ENCODE results near the gene NUDT22.
"Not testable (repeated sequence)": the region's sequence is repeated elsewhere in the genome, so short reads cannot be mapped to it uniquely, and the experiment has no call there.

Gene NUDT22

DNA sequence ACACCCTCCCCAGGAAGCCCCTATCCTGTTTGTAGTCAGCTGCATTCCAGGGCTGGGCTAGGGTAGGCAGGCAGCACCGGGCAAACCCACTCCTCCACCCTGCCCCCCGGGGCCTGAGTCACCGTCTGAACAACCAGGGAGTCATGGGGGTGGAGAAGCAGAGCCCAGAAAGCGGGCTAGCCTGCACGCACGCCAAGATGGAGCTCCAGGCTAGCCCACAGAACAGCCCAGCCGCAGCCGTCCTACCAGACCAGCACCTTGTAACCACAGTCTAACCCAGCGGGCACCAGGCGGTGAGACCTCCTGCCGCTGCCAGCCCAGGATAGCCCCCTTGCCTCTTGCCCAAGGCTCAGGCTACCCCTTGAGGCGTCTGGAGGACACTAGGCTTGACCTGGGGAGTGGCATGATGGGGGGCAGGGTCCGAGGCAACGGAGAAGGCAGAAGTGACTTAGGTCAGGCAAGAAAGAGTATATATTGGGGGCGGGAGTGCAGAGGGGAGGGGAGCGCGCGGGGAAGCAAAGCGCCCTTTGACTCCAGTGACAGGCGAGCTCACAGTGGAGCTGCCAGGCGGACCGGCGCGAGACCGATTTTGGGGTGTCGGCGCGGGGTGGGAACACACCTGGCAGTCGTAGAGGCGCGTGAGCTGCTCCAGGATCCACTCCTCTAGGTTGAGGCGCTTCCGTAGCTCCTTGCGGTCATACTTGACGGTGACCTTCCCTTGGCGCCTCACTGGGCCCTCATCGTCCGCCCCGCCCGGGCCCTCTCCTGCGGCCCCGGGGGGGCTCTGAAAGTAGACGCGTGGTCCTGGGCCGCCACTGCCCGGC is 19.9 kb downstream of the NUDT22 start:
- TF ChIP-seq, protein P1, sequence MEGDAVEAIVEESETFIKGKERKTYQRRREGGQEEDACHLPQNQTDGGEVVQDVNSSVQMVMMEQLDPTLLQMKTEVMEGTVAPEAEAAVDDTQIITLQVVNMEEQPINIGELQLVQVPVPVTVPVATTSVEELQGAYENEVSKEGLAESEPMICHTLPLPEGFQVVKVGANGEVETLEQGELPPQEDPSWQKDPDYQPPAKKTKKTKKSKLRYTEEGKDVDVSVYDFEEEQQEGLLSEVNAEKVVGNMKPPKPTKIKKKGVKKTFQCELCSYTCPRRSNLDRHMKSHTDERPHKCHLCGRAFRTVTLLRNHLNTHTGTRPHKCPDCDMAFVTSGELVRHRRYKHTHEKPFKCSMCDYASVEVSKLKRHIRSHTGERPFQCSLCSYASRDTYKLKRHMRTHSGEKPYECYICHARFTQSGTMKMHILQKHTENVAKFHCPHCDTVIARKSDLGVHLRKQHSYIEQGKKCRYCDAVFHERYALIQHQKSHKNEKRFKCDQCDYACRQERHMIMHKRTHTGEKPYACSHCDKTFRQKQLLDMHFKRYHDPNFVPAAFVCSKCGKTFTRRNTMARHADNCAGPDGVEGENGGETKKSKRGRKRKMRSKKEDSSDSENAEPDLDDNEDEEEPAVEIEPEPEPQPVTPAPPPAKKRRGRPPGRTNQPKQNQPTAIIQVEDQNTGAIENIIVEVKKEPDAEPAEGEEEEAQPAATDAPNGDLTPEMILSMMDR (IDR thresholded peaks at IDR 0.05; ENCODE audit: low read length) = no peak
- no peak for TF ChIP-seq EZH2 (IDR thresholded peaks at IDR 0.05; ENCODE audit: borderline replicate concordance, low read length)
- Histone ChIP-seq H3K79me2 (ENCODE audit: insufficient read depth, low read length) (no peaks in the 10 kb centered on the region; the same call in 1 of the 2 replicates), H3K9me3 (ENCODE audit: low read length) (no peaks in the 10 kb centered on the region), H3K4me3 (ENCODE audit: low read depth, low read length, poor library complexity, severe bottlenecking) (peak overlapping the region; percentile 91), H4K20me1 (ENCODE audit: insufficient read depth, low read length) (no peaks in the 10 kb centered on the region), H2AFZ (ENCODE audit: low read length) (no peak overlapping the region), H3K9ac (ENCODE audit: low read length) (peak overlapping the region; percentile 91), H3K36me3 (ENCODE audit: insufficient read depth, low read length) (peaks cover 21% of the 10 kb centered on the region; the same call in 1 of the 2 replicates), H3K4me1 (ENCODE audit: insufficient read depth, low read length, severe bottlenecking) (peaks cover 54% of the 10 kb centered on the region), H3K4me2 (ENCODE audit: low read length) (peak overlapping the region; percentile 79), H3K27me3 (ENCODE audit: insufficient read depth, low read length) (no peaks in the 10 kb centered on the region), H3F3A (ENCODE audit: insufficient read depth, low read length) (0 out of 2 replicates have a peak, but pooled peaks cover 3% of the 10 kb centered on the region), H3K27ac (ENCODE audit: low read depth, low read length, poor library complexity, severe bottlenecking) (peak overlapping the region; percentile 85), H3K9me2 (ENCODE audit: low read depth, low read length) (no peaks in the 10 kb centered on the region)

- not testable (repeated sequence) for H3K27me3 ChIP-seq (ENCODE audit: insufficient read depth, low read length); H3K4me2 ChIP-seq (ENCODE audit: low read length); H3K27ac ChIP-seq (ENCODE audit: low read depth, low read length, poor library complexity, severe bottlenecking); H3K9me3 ChIP-seq (ENCODE audit: low read length); H3F3A ChIP-seq (ENCODE audit: insufficient read depth, low read length); H4K20me1 ChIP-seq (ENCODE audit: insufficient read depth, low read length); H3K9me2 ChIP-seq (ENCODE audit: low read depth, low read length); H3K79me2 ChIP-seq (ENCODE audit: insufficient read depth, low read length); H2AFZ ChIP-seq (ENCODE audit: low read length)
- Histone ChIP-seq H3K4me1 (ENCODE audit: insufficient read depth, low read length, severe bottlenecking) (peaks cover 56% of the 10 kb centered on the region), H3K9ac (ENCODE audit: low read length) (peak overlapping the region; percentile 91; the same call in 1 of the 2 replicates), H3K4me3 (ENCODE audit: low read depth, low read length, poor library complexity, severe bottlenecking) (peak overlapping the region; percentile 91), H3K36me3 (ENCODE audit: insufficient read depth, low read length) (peaks cover 21% of the 10 kb centered on the region; the same call in 1 of the 2 replicates)
Observed at GRCh38 chr11:64246621-64246870, 20.5 kb downstream of the NUDT22 start.

DNA sequence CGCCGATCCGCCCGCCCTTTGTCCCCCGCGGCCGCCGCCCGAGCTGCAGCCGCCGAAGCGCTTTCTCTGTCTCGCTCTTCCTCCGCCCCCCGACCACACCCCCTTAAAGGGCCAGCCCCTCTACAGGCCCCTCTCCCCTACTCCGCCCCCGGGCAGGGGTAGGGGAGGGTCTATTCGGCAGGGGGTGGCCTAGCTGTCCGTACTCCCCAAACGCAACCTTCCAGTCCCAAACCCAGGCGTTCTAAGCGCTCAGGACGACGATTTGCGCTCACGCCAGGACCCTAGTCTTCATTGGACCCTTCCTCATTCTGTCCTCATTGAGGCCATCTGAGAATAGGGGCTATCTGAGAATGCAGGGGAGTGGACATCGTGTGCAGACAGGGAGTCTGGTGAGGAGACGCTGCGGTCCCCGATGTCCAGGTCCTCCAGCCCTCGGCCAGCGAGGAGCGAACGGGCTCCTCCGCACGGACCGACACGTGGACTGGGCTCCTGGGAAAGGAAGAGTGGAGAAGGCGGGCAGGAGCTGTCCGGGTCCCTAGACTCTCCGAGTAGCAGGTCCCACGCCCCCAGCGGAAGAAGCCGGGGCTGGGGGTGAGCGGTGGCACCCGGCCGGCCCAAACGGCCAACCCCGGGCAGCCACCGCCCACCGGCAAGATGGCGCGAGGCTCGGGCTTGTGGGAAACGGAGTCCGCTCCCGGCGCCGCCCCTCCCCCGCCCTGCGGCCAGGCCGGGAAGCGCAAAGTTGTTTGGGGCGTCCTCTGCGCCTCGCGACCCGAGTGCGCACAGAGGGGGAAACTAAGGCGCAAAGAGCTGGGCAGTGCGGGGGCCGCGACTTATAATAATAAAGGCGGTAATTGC is 21.0 kb downstream of the NUDT22 start, which contains the start of gene PPP1R14B:
Gene PPP1R14B (minus strand): TSS at position 73 of the 858 bp plus-strand sequence. CDS start 270 bp downstream, outside the sequence.
- Histone ChIP-seq H3K4me3 (ENCODE audit: low read depth, low read length, poor library complexity, severe bottlenecking) (peak within 1 kb of the TSS; percentile 91), H3K36me3 (ENCODE audit: insufficient read depth, low read length) (peaks cover 21% of the 10 kb centered on the region; the same call in 1 of the 2 replicates), H3K79me2 (ENCODE audit: insufficient read depth, low read length) (no peaks in the 10 kb centered on the region; the same call in 1 of the 2 replicates), H3K4me1 (ENCODE audit: insufficient read depth, low read length, severe bottlenecking) (peaks cover 58% of the 10 kb centered on the region), H3K9me3 (ENCODE audit: low read length) (no peaks in the 10 kb centered on the region), H3K9me2 (ENCODE audit: low read depth, low read length) (no peaks in the 10 kb centered on the region), H3K27me3 (ENCODE audit: insufficient read depth, low read length) (no peaks in the 10 kb centered on the region), H3K9ac (ENCODE audit: low read length) (peak within 1 kb of the TSS; percentile 91), H3F3A (ENCODE audit: insufficient read depth, low read length) (0 out of 2 replicates have a peak, but pooled peaks cover 3% of the 10 kb centered on the region), H4K20me1 (ENCODE audit: insufficient read depth, low read length) (no peaks in the 10 kb centered on the region), H3K4me2 (ENCODE audit: low read length) (peak within 1 kb of the TSS; percentile 95), H3K27ac (ENCODE audit: low read depth, low read length, poor library complexity, severe bottlenecking) (peak within 1 kb of the TSS; percentile 85), H2AFZ (ENCODE audit: low read length) (peak within 1 kb of the TSS; percentile 49; the same call in 1 of the 2 replicates)
- TF ChIP-seq, protein P1 (IDR thresholded peaks at IDR 0.05; ENCODE audit: low read length) = no peak
- TF ChIP-seq EZH2 (IDR thresholded peaks at IDR 0.05; ENCODE audit: borderline replicate concordance, low read length) = no peak

All from OCI-LY1 (cell line).